GM18505 (cell line): ENCODE data around the gene NOM1.

ENCODE experiments used
- ATAC-seq: cut with Tn5 transposase; IDR thresholded peaks from one replicate; pipeline ENCODE4 v1.9.1; 2021; ENCODE audit not compliant: unreplicated experiment
- POLR2A ChIP-seq: IDR thresholded peaks from 4 replicates; pipeline ENCODE4 v1.6.1; 2011; ENCODE audit warnings: borderline replicate concordance; ENCODE audit not compliant: insufficient read depth, insufficient read length; ENCODE audit errors: extremely low read depth

The NOM1 gene

DNA sequence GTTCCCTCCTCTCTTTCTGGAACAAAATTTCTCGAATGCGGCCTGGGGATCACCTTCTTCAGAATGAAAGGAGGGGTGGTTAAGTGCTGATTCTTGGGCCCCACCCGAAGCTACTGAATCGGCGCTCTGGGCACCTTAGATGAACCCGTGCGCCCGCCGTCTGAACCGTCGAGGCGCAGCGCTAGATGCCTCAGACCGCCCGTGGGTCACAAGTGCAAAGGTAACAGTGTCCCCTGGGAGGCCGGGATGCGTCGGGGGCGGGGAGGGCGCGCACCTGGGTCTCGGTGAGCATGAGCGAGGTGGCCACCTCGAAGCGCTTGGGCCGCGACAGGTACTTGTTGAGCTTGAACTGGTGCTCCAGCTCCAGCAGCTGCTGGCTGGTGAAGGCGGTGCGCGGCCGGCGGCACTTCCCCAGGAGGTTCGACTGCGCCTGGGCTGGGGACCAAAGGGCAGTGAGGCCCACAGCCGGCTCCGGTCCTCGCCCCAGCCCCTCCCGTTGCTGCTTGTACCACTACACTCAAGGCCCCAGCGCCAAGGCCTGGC lies 56.8 kb downstream of the NOM1 start:
- ATAC-seq: no peak
- TF ChIP-seq POLR2A: no peak

DNA sequence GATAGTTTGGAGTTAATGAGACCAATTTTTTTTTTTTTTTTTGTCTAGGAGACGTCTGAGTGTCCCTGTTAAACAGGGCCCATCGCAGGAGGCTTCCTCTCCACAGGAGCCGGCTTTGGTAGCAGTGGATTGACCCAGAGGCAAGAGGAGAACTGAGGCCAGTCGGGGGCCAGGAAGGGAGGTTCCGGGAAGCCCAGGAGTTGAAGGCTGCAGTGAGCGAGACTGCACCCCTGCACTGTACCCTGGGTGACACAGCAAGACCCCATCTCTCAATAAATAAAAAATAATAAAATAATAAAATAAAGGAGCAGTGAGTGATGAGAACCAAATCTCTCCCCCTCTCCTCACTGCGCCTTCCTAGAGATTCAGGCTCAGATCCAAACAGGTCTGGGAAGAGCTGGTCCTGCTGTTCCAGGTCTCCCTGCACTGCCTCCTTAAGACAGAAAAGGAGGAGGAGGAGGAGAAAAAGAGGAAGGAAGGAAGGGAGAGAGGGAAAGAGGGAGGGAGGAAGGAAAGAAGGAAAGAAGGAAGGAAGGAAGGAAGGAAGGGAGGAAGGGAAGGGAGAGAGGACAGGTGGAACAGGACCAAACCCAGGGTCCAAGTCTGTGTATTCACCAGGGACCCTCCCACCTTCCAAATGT lies 57.4 kb downstream of the NOM1 start:
- ATAC-seq: no peak

DNA sequence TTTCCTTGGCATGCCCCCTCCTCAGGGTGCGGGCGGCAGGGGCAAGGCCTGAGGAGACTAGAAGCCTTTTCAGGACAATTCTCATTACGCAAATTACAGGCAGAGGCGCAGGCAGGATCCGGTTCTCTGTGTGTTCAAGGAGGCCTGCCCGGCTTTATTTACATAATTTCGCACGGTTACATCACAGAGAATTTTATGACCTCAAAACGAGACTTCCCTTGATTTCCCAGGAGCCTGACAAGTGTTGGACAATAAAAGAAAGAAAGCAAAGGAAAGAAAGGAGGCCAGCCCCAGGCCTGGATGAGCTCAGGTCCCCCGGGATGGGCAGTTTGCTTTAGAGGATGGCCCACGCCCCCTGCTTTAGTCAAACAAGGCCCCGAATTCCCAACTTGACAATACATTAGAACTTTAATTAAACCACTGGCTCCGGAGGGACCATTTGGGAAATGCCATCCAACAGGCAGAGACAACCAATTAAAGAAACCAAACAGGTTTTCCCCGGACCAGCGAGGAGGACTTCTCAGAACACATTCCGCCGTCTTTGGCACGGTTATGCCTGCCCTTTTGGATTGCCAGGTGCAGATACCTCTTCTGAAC lies 58.1 kb downstream of the NOM1 start:
- TF ChIP-seq POLR2A: no peak
- no peak for ATAC-seq

More for the DNA sequence above, 57.4 kb downstream of the NOM1 start:
- TF ChIP-seq POLR2A: no peak

DNA sequence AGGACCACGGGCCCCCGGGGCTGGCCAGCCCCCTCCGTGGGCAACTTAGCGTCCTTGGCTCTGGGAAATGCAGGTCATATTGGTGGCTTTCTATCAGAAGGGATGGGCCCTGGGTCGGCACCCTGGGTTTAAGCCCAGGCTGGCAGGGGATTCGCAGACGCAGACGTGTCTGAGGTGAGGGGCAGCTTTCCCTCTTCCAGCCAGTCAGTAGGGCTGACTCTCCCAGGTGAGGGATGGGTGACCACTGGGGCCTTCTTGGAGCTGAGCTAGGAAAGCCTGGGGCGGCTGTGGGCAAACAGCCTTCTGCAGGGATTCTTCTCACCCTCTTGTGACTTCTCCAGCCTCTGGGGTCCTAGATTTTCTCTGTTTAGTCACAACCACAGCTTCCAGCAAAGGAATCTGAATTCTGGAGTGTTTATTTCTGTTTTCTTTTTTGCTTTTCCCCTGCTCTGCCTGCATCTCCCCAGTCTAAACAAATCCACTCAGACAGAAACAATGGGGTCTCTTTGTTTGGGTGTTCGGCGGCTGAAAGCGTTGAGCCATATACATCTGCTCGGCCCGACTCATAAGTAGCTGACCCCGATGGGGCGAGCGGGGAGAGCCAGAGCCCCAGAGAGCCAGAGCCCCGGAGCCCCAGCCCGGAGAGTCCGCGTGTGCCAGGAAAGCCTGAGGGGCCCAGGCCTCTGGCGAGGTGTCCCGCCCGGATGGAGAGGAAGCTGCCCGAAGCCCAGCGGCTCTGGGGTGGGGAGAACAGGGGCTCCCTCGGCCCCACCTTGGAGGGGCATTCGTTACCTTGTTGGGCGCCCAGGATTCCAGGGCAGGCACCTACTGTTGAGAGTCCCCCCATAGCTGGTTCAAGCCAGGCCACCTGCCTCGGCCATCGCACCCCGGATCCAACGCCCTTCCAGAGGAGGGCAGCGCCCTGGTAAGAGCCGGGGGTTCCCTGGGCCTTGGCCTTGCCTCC lies 59.0 kb downstream of the NOM1 start:
- ATAC-seq: no peak

DNA sequence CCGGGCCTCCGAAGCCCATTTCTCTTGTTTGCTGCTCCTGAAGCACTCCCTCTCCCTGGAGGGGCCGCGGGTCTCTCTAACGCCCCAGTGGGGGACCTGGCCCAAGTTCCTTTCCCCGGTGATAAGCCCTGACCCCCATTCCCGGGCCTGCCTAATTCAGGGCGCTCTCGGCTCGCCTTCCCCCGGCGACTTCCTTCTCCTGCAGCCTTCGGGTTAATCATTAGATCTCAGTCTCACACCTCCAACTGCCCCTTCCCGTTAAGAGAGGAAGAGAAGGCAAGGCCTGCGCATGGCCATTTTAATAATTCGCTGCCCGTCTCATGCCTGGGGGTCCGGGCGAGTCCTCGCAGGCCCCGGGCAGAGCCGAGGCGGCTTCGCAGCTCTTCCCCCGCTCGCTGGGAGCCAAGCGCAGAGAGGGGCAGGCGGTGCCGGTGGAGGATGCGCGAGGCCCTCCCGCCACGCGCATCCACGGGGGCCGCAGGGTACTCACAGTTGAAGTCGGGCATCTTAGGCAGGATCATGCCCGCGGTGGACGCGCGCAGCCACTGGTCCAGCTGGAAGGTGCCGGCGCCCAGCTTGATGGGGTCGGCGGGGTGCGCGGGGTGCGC lies 59.8 kb downstream of the NOM1 start:
- no peak for TF ChIP-seq POLR2A
- ATAC-seq: peak; percentile 13

More for the DNA sequence above, 59.0 kb downstream of the NOM1 start:
- no peak for TF ChIP-seq POLR2A

DNA sequence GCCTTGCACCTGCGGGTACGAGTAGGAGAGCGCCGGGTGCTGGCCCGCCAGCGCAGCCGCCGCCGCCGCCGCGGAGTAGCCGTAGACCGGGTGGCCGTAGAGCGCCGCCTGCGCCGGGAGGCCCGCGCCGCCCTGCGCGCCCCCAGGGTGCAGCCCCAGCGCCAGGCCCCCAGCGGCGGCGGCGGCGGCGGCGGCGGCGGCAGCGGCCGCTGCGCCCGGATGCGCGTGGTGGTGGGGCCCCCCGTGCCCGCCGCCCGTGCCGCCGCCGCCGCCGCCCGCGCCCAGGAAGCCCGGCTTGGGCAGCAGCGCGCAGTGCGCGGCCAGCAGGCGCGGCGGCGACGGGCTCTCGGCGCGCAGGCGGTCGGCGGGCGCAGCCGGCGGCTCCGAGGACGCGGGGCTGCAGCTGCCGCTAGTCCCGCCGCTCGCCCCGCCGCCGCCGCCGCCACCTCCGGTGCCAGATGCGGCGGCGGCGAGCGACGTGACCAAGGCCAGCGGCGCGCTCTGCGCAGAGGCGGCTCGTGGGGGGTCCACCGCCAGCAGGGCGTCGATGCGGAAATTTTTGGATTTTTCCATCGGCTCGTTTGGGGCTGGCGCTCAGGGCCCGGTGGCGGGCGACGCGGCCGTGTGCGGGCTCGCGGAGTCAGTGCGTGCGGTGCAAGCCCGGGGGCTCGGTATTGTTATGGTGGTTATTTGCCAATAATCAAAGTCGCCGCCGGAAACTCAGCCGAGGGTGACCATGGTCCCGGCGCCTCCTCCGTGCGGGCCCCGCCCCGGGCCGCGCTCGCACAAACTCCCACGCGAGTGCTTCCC lies 60.5 kb downstream of the NOM1 start:
- peak; percentile 30 for ATAC-seq
- no peak for TF ChIP-seq POLR2A

DNA sequence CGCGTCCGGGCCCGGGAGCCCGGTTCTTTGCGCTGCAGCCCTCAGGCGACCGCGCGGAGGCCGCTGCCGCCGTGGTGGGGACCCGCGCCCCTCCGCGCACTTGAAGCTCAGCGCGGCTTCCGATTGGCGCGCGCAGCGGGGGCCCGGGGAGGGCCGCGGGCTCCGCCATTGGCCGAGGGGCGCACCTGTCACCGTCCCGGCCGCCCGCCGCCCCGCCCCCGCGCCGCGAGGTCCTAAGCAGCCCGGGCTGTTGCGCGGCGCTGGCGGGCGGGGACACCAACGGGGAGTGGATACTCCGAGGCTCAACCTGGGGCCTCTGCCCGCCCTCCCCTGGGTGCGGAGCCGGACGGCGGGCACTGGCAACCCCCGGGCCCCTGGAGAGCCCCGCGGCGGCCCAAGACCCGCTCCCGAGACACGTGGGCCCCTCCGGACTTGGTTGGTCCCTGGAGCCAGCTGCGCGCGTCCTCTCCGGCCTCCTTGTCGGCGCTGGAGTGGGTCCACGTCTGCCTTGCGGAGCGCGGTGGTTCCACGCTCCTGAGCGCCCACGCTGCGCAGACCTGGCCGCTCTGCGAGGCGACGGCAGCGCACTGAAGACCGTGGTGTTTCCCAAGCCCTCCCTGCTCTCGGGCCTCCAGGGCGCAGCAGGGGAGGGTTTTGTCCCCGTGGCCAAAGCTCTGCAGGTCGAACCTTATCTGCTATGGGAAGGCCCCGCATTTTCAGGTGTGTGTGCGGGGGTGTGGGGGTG lies 61.2 kb downstream of the NOM1 start, which contains the start of gene MNX1:
TSS of gene MNX1 (minus strand) at position 76 of the 745 bp plus-strand sequence. CDS start 313 bp downstream, outside the sequence.
- ATAC-seq: peak; percentile 80
- no peak for TF ChIP-seq POLR2A

DNA sequence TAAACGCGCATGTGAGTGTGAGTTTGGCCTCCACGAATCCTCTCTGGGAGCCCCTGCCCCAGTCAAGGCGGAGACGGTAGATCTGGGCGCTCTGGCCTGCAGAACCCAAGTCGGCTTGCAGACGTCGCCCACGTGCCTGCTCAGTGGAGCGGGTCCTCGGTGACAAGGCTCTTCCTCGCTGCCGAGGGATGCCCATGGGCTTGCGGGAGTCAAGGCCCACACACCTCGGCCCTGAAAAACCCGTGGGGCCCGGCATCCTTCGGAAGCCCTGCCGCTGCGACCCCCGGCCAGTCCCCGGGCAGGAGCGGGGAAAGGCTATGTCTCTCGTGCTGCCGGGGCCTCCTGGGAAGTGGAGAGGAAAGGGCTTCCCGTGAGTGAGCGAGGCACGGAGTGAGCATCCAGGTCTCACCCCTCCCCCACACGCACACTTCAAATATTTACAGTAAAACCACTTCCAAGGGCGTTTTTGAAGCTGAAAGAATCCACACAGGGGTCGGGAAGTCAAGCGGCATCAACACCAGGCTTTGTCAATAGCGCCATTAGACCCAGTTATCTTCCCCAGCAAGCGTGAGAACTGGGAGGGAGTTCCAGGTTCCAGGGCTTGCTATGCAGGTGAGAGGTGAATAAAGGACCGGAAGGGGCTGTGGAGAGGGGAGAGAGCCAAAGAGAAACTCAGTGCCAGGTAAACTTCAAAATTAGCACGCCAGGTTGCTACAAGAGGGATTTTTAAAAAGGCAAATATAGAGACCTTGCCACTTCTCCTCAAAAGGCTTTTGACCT lies 62.0 kb downstream of the NOM1 start:
- ATAC-seq: peak; percentile 10
- no peak for TF ChIP-seq POLR2A

DNA sequence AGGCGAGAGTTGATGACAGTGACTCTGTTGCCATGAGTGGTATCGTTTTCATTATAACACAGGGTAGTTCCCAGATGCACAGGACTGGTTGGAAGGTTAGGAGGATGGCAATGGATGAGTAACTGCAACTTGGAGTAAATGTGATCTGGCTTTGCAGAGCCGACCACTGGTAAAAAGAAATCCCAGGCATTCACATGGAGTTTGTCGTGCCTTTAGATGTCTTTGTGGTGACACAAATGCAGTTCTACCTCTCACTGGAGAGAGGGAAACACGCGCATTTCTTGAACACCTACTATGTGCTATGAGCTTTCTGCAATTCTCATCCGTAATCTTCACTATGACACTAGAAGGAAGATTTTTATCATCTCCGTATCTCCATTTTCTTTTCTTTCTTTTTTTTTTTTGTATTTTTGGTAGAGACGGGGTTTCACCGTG lies 62.6 kb downstream of the NOM1 start:
- TF ChIP-seq POLR2A: no peak
- no peak for ATAC-seq

DNA sequence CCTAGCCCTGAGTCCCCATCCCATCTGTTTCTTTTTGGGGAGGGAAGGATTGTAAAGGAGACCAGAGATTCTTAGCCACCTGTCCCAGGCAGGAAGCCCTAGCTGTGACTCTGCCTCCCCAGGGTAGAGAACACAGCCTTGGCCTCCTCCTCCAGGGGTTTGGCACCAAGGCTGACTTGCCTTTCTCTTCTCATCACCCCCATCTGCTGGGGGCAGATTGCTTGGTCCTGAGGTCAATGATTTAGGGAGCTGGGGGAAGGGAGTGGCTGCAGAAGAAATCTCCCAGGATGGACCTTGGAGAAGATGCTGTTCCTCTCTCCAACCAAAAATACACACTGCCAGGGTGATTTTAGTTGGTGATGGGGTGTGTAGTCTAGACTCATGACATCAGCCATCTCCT lies 63.6 kb downstream of the NOM1 start:
- ATAC-seq: no peak
- no peak for TF ChIP-seq POLR2A
